ENCODE results near the gene FUT3.

FUT3 gene

GRCh38 chr19:5896365-5897076 lies 45.3 kb upstream of the FUT3 start:
- Histone ChIP-seq H3K79me2 (ENCODE audit: low read length) (peaks cover 36% of the 10 kb centered on the region), H4K20me1 (ENCODE audit: insufficient read depth, low read length) (peaks cover 15% of the 10 kb centered on the region), H3K4me3 (ENCODE audit: low read length) (no peak overlapping the region), H3K27ac (ENCODE audit: low read length) (no peak overlapping the region), H2AFZ (ENCODE audit: low read depth, low read length) (no peak overlapping the region), H3K27me3 (ENCODE audit: low read depth, low read length) (no peaks in the 10 kb centered on the region), H3K9ac (ENCODE audit: low read length) (no peak overlapping the region), H3K4me1 (ENCODE audit: low read length) (no peaks in the 10 kb centered on the region), H3K9me3 (ENCODE audit: insufficient read depth, low read length) (no peaks in the 10 kb centered on the region), H3K4me2 (ENCODE audit: low read length) (no peak overlapping the region), H3K36me3 (replicated peaks; ENCODE audit: low read depth, low read length) (peaks cover 20% of the 10 kb centered on the region)
- TF ChIP-seq EZH2phosphoT487 (IDR thresholded peaks at IDR 0.05; ENCODE audit: low read depth) (no peak), CTCF (IDR thresholded peaks at IDR 0.05; ENCODE audit: low read depth, low read length) (no peak)

- H3K4me1 ChIP-seq (ENCODE audit: low read length), result no peaks in the 10 kb centered on the region
- H3K4me3 ChIP-seq (ENCODE audit: low read length), result no peak overlapping the region
- no peak overlapping the region for H3K4me2 ChIP-seq (ENCODE audit: low read length)
- no peak overlapping the region for H3K9ac ChIP-seq (ENCODE audit: low read length)
- no peak overlapping the region for H2AFZ ChIP-seq (ENCODE audit: low read depth, low read length)
- peaks cover 20% of the 10 kb centered on the region for H3K36me3 ChIP-seq (replicated peaks; ENCODE audit: low read depth, low read length)
- no peak overlapping the region for H3K27ac ChIP-seq (ENCODE audit: low read length)
- H4K20me1 ChIP-seq (ENCODE audit: insufficient read depth, low read length), result peaks cover 15% of the 10 kb centered on the region
- TF ChIP-seq CTCF (IDR thresholded peaks at IDR 0.05; ENCODE audit: low read depth, low read length) (no peak), EZH2phosphoT487 (IDR thresholded peaks at IDR 0.05; ENCODE audit: low read depth) (no peak)
- H3K79me2 ChIP-seq (ENCODE audit: low read length), result peaks cover 30% of the 10 kb centered on the region
- no peaks in the 10 kb centered on the region for H3K27me3 ChIP-seq (ENCODE audit: low read depth, low read length)
- H3K9me3 ChIP-seq (ENCODE audit: insufficient read depth, low read length), result no peaks in the 10 kb centered on the region
These were observed 44.6 kb upstream of the FUT3 start for GRCh38 chr19:5895890-5896289.

- H3K36me3 ChIP-seq (replicated peaks; ENCODE audit: low read depth, low read length), result peaks cover 20% of the 10 kb centered on the region
- H3K4me3 ChIP-seq (ENCODE audit: low read length), result no peak overlapping the region
- TF ChIP-seq CTCF (IDR thresholded peaks at IDR 0.05; ENCODE audit: low read depth, low read length), result no peak
- TF ChIP-seq EZH2phosphoT487 (IDR thresholded peaks at IDR 0.05; ENCODE audit: low read depth), result no peak
- no peak overlapping the region for H3K4me2 ChIP-seq (ENCODE audit: low read length)
- no peak overlapping the region for H2AFZ ChIP-seq (ENCODE audit: low read depth, low read length)
- peaks cover 15% of the 10 kb centered on the region for H4K20me1 ChIP-seq (ENCODE audit: insufficient read depth, low read length)
- H3K79me2 ChIP-seq (ENCODE audit: low read length), result peaks cover 25% of the 10 kb centered on the region
- no peaks in the 10 kb centered on the region for H3K4me1 ChIP-seq (ENCODE audit: low read length)
- no peak overlapping the region for H3K9ac ChIP-seq (ENCODE audit: low read length)
- no peak overlapping the region for H3K27ac ChIP-seq (ENCODE audit: low read length)
- no peaks in the 10 kb centered on the region for H3K9me3 ChIP-seq (ENCODE audit: insufficient read depth, low read length)
- H3K27me3 ChIP-seq (ENCODE audit: low read depth, low read length), result no peaks in the 10 kb centered on the region
These were observed 44.2 kb upstream of the FUT3 start for GRCh38 chr19:5895409-5895808.

- Histone ChIP-seq H3K4me1 (ENCODE audit: low read length) (no peaks in the 10 kb centered on the region), H3K36me3 (replicated peaks; ENCODE audit: low read depth, low read length) (peaks cover 14% of the 10 kb centered on the region), H3K27ac (ENCODE audit: low read length) (no peak overlapping the region), H3K4me3 (ENCODE audit: low read length) (no peak overlapping the region), H2AFZ (ENCODE audit: low read depth, low read length) (no peak overlapping the region), H3K4me2 (ENCODE audit: low read length) (no peak overlapping the region), H3K9ac (ENCODE audit: low read length) (no peak overlapping the region), H3K79me2 (ENCODE audit: low read length) (peaks cover 19% of the 10 kb centered on the region), H3K27me3 (ENCODE audit: low read depth, low read length) (no peaks in the 10 kb centered on the region), H3K9me3 (ENCODE audit: insufficient read depth, low read length) (no peaks in the 10 kb centered on the region), H4K20me1 (ENCODE audit: insufficient read depth, low read length) (peaks cover 12% of the 10 kb centered on the region)
- no peak for TF ChIP-seq EZH2phosphoT487 (IDR thresholded peaks at IDR 0.05; ENCODE audit: low read depth)
- no peak for TF ChIP-seq CTCF (IDR thresholded peaks at IDR 0.05; ENCODE audit: low read depth, low read length)
These were observed 43.6 kb upstream of the FUT3 start for GRCh38 chr19:5894704-5895349.

All from OCI-LY3 (cell line).